ENCODE results near the gene MEF2D.

The MEF2D gene

DNA sequence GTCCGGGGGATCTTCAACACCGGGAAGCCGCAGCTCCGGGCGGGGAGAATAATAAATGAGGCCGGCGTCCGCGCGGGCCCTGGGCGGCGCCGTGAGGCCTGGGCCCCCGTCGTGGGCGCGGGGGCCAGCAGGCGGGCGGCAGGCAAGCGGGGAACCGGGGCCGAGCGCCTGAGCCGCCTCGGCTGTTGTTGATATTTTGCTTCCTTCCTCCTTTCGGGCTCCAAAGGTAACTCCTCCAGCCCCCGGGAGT is at the start of gene MEF2D:
TSS of gene MEF2D (minus strand) at position 233 of the 250 bp plus-strand sequence. CDS start 17,483 bp downstream, outside the sequence.
- in situ Hi-C loops (cut with HindIII; ENCODE audit: low pct_ligation_motif_present, low sequenced_read_pairs), result no loop called here
- Histone ChIP-seq H3K27me3 (replicated peaks) (no peaks in the 10 kb centered on the region), H3K36me3 (replicated peaks) (no peaks in the 10 kb centered on the region), H3K4me3 (ENCODE audit: low read depth, low read length) (peak within 1 kb of the TSS; percentile 95), H3K27ac (peak within 1 kb of the TSS; percentile 98)
- no peak for DNase-seq
- TF ChIP-seq CTCF (IDR thresholded peaks at IDR 0.05; ENCODE audit: low read depth, low read length, missing control alignments), result no peak

DNA sequence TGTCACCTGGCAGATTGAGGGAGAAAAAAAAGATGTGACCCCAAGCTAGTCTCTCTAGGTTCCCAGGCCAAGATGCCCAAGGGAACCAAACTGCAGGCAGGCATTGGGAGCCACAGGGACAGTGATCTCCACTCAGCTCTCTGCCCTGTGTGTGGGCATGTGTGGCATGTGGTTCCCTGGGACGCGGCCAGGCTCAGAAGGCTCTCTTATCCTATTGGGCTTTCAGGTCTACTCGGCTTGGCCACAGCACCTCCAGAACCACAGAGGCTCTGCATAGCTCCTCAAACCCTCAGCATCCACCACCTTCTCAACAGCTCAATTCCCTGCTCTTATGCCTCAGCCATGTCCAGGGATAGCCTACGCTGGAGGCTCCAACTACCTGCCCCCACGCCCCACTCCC is 49.8 kb upstream of the MEF2D start:
- Histone ChIP-seq H3K4me3 (ENCODE audit: low read depth, low read length) (no peak overlapping the region), H3K36me3 (replicated peaks) (peaks cover 2% of the 10 kb centered on the region), H3K27me3 (replicated peaks) (no peaks in the 10 kb centered on the region), H3K27ac (no peak overlapping the region)
- DNase-seq, result no peak
- in situ Hi-C loops (cut with HindIII; ENCODE audit: low pct_ligation_motif_present, low sequenced_read_pairs), result no loop called here
- TF ChIP-seq CTCF (IDR thresholded peaks at IDR 0.05; ENCODE audit: low read depth, low read length, missing control alignments), result no peak

- no peak for TF ChIP-seq CTCF (IDR thresholded peaks at IDR 0.05; ENCODE audit: low read depth, low read length, missing control alignments)
- DNase-seq, result no peak
- in situ Hi-C loops (cut with HindIII; ENCODE audit: low pct_ligation_motif_present, low sequenced_read_pairs), result no loop called here
- Histone ChIP-seq H3K4me3 (ENCODE audit: low read depth, low read length) (no peak overlapping the region), H3K27ac (no peak overlapping the region), H3K27me3 (replicated peaks) (no peaks in the 10 kb centered on the region), H3K36me3 (replicated peaks) (peaks cover 2% of the 10 kb centered on the region)
These were observed 49.3 kb upstream of the MEF2D start for GRCh38 chr1:156549831-156550230.

GRCh38 chr1:156549390-156549789 is 48.8 kb upstream of the MEF2D start:
- no peak for TF ChIP-seq CTCF (IDR thresholded peaks at IDR 0.05; ENCODE audit: low read depth, low read length, missing control alignments)
- DNase-seq, result no peak
- in situ Hi-C loops (cut with HindIII; ENCODE audit: low pct_ligation_motif_present, low sequenced_read_pairs), result no loop called here
- Histone ChIP-seq H3K27ac (no peak overlapping the region), H3K4me3 (ENCODE audit: low read depth, low read length) (no peak overlapping the region), H3K27me3 (replicated peaks) (no peaks in the 10 kb centered on the region), H3K36me3 (replicated peaks) (peaks cover 2% of the 10 kb centered on the region)

DNA sequence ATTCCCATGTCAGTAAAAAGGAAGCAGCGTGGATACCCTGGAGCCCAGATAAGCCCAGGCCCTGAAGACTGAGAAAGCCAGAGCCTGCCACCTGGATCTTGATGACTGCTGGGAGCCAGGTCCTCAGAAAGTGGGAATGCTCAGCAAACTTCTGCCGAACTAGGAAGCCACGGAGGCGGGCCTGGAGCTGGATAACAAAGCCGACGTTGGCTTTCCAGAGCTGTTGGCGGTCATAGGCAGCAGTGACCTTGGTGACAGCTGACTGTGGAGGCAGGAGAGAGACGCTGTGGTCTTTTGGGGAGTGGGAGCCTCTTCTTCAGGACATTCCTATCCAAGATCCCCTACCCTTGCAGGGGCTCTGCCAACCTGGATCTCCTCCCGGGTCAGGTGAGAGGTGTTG is 47.4 kb upstream of the MEF2D start:
- Histone ChIP-seq H3K4me3 (ENCODE audit: low read depth, low read length) (no peak overlapping the region), H3K27ac (no peak overlapping the region), H3K36me3 (replicated peaks) (peaks cover 2% of the 10 kb centered on the region), H3K27me3 (replicated peaks) (no peaks in the 10 kb centered on the region)
- no peak for DNase-seq
- no peak for TF ChIP-seq CTCF (IDR thresholded peaks at IDR 0.05; ENCODE audit: low read depth, low read length, missing control alignments)
- in situ Hi-C loops (cut with HindIII; ENCODE audit: low pct_ligation_motif_present, low sequenced_read_pairs), result no loop called here

DNA sequence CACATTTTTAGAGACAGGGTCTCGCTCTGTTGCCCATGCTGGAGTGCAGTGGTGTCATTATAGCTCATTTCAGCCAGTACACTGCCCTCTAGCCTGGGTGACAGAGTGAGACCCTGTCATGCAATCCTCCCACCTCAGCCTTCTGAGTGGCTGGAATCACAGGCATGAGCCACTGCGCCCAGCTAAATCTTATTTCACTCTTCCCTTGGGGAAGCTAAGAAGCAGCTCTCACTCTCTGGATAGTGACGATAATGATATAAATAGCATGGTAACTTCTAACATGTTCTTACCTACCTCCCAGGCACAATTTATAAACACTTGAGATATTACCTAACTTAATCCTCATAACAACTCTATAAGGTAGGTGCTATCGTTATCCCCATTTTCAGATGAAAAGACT is 46.9 kb upstream of the MEF2D start:
- no peak for DNase-seq
- no peak overlapping the region for H3K27ac ChIP-seq
- H3K36me3 ChIP-seq (replicated peaks), result peaks cover 2% of the 10 kb centered on the region
- H3K27me3 ChIP-seq (replicated peaks), result no peaks in the 10 kb centered on the region
- TF ChIP-seq CTCF (IDR thresholded peaks at IDR 0.05; ENCODE audit: low read depth, low read length, missing control alignments), result no peak
- H3K4me3 ChIP-seq (ENCODE audit: low read depth, low read length), result no peak overlapping the region
- in situ Hi-C loops (cut with HindIII; ENCODE audit: low pct_ligation_motif_present, low sequenced_read_pairs), result no loop called here
